ENCODE measurements around the gene PRDX2. TPM values are rescaled to one million over a fixed set of nuclear protein-coding genes. Genes with fewer than 3 reads are reported as not detected.

PRDX2 gene
- polyA plus RNA-seq, 1 donor from 2014 or later, result 882 TPM

GRCh38 chr19:12783849-12784393 is 17.7 kb downstream of the PRDX2 start:
- Histone ChIP-seq H3K79me2 (replicated peaks; ENCODE audit: insufficient read depth, low read length) (no peaks in the 10 kb centered on the region), H3F3A (ENCODE audit: insufficient read depth, low read length, poor library complexity, severe bottlenecking) (no peaks in the 10 kb centered on the region), H3K27ac (ENCODE audit: low read length) (no peak overlapping the region), H3K9me2 (ENCODE audit: insufficient read depth, low read length) (no peaks in the 10 kb centered on the region), H3K4me2 (ENCODE audit: low read length) (no peak overlapping the region), H3K4me3 (ENCODE audit: low read length) (no peak overlapping the region), H2AFZ (ENCODE audit: low read depth, low read length) (no peak overlapping the region), H3K36me3 (ENCODE audit: insufficient read depth, low read length) (no peaks in the 10 kb centered on the region), H4K20me1 (ENCODE audit: insufficient read depth) (no peaks in the 10 kb centered on the region), H3K9me3 (ENCODE audit: low read length) (no peaks in the 10 kb centered on the region), H3K27me3 (ENCODE audit: insufficient read depth, low read depth, low read length) (no peaks in the 10 kb centered on the region), H3K9ac (ENCODE audit: low read length) (peak overlapping the region; percentile 85)
- TF ChIP-seq POLR2AphosphoS5 (IDR thresholded peaks at IDR 0.05), result no peak
- no peak for TF ChIP-seq MXI1 (conservative IDR thresholded peaks at IDR 0.05; ENCODE audit: poor library complexity, severe bottlenecking)
- no peak for TF ChIP-seq RAD21 (conservative IDR thresholded peaks at IDR 0.05)
- TF ChIP-seq EP300 (conservative IDR thresholded peaks at IDR 0.05; ENCODE audit: poor library complexity, severe bottlenecking), result no peak
- TF ChIP-seq CTCF (IDR thresholded peaks at IDR 0.05; ENCODE audit: poor library complexity, severe bottlenecking), result no peak
- TF ChIP-seq EZH2 (IDR thresholded peaks at IDR 0.05; ENCODE audit: borderline replicate concordance, insufficient read depth, low read length, poor library complexity, severe bottlenecking), result no peak
- TF ChIP-seq REST (IDR thresholded peaks at IDR 0.05; ENCODE audit: borderline replicate concordance), result no peak
- TF ChIP-seq SMC3 (conservative IDR thresholded peaks at IDR 0.05; ENCODE audit: poor library complexity), result no peak
- no peak for TF ChIP-seq TAF1 (IDR thresholded peaks at IDR 0.05; ENCODE audit: low read depth)

GRCh38 chr19:12783291-12783848 is 18.2 kb downstream of the PRDX2 start:
- Histone ChIP-seq H3F3A (ENCODE audit: insufficient read depth, low read length, poor library complexity, severe bottlenecking) (no peaks in the 10 kb centered on the region), H2AFZ (ENCODE audit: low read depth, low read length) (no peak overlapping the region), H3K27me3 (ENCODE audit: insufficient read depth, low read depth, low read length) (no peaks in the 10 kb centered on the region), H4K20me1 (ENCODE audit: insufficient read depth) (no peaks in the 10 kb centered on the region), H3K79me2 (replicated peaks; ENCODE audit: insufficient read depth, low read length) (no peaks in the 10 kb centered on the region), H3K9me3 (ENCODE audit: low read length) (no peaks in the 10 kb centered on the region), H3K27ac (ENCODE audit: low read length) (peak overlapping the region; percentile 70), H3K36me3 (ENCODE audit: insufficient read depth, low read length) (no peaks in the 10 kb centered on the region), H3K9ac (ENCODE audit: low read length) (peak overlapping the region; percentile 85), H3K9me2 (ENCODE audit: insufficient read depth, low read length) (no peaks in the 10 kb centered on the region), H3K4me3 (ENCODE audit: low read length) (peak overlapping the region; percentile 75), H3K4me2 (ENCODE audit: low read length) (peak overlapping the region; percentile 70)
- no peak for TF ChIP-seq SMC3 (conservative IDR thresholded peaks at IDR 0.05; ENCODE audit: poor library complexity)
- no peak for TF ChIP-seq RAD21 (conservative IDR thresholded peaks at IDR 0.05)
- no peak for TF ChIP-seq EZH2 (IDR thresholded peaks at IDR 0.05; ENCODE audit: borderline replicate concordance, insufficient read depth, low read length, poor library complexity, severe bottlenecking)
- TF ChIP-seq CTCF (IDR thresholded peaks at IDR 0.05; ENCODE audit: poor library complexity, severe bottlenecking), result no peak
- TF ChIP-seq REST (IDR thresholded peaks at IDR 0.05; ENCODE audit: borderline replicate concordance), result no peak
- no peak for TF ChIP-seq MXI1 (conservative IDR thresholded peaks at IDR 0.05; ENCODE audit: poor library complexity, severe bottlenecking)
- no peak for TF ChIP-seq EP300 (conservative IDR thresholded peaks at IDR 0.05; ENCODE audit: poor library complexity, severe bottlenecking)
- no peak for TF ChIP-seq TAF1 (IDR thresholded peaks at IDR 0.05; ENCODE audit: low read depth)
- no peak for TF ChIP-seq POLR2AphosphoS5 (IDR thresholded peaks at IDR 0.05)
